Measurements from ENCODE around the gene PRKCA. TPM values are rescaled to one million over a fixed set of nuclear protein-coding genes. Genes with fewer than 3 reads are reported as not detected.

The PRKCA gene
- total and polyA plus RNA-seq, 4 donors, result 3.0 to 14.1 (median 5.4) TPM

- WGBS, result 92% methylated on average over 4 of the region's 4 CpGs
- Histone ChIP-seq H3K36me3 (ENCODE audit: control insufficient read depth in 4 of 4, insufficient read depth in 3 of 4, low read depth in 1 of 4, low read length in 3 of 4) (no peaks in the 10 kb centered on the region), H3K27ac (ENCODE audit: low read depth in 1 of 2, low read length in 2 of 2) (no peak overlapping the region), H3K9me3 (ENCODE audit: control insufficient read depth in 4 of 4, low read length in 3 of 4) (no peaks in the 10 kb centered on the region), H3K4me1 (ENCODE audit: control insufficient read depth in 4 of 4, insufficient read depth in 4 of 4, low read length in 3 of 4) (no peaks in the 10 kb centered on the region), H3K27me3 (ENCODE audit: control insufficient read depth in 4 of 4, insufficient read depth in 4 of 4, low read length in 3 of 4) (no peaks in the 10 kb centered on the region), H3K9ac (ENCODE audit: low read depth in 1 of 2, low read length in 2 of 2) (no peak overlapping the region), H3K4me3 (ENCODE audit: low read depth in 1 of 3, low read length in 3 of 3) (no peak overlapping the region)
- no peak for TF ChIP-seq FOXA1 (IDR thresholded peaks at IDR 0.05)
- TF ChIP-seq RXRA (IDR thresholded peaks at IDR 0.05), result no peak
- no peak for TF ChIP-seq MAX (IDR thresholded peaks at IDR 0.05)
- no peak for TF ChIP-seq GABPA (IDR thresholded peaks at IDR 0.05 in 1 of 2, conservative IDR thresholded peaks at IDR 0.05 in 1 of 2)
- no peak for TF ChIP-seq YY1 (IDR thresholded peaks at IDR 0.05)
- TF ChIP-seq REST (IDR thresholded peaks at IDR 0.05), result no peak
- TF ChIP-seq, protein P1, sequence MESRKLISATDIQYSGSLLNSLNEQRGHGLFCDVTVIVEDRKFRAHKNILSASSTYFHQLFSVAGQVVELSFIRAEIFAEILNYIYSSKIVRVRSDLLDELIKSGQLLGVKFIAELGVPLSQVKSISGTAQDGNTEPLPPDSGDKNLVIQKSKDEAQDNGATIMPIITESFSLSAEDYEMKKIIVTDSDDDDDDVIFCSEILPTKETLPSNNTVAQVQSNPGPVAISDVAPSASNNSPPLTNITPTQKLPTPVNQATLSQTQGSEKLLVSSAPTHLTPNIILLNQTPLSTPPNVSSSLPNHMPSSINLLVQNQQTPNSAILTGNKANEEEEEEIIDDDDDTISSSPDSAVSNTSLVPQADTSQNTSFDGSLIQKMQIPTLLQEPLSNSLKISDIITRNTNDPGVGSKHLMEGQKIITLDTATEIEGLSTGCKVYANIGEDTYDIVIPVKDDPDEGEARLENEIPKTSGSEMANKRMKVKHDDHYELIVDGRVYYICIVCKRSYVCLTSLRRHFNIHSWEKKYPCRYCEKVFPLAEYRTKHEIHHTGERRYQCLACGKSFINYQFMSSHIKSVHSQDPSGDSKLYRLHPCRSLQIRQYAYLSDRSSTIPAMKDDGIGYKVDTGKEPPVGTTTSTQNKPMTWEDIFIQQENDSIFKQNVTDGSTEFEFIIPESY (IDR thresholded peaks at IDR 0.05), result no peak
- TF ChIP-seq, protein P2, sequence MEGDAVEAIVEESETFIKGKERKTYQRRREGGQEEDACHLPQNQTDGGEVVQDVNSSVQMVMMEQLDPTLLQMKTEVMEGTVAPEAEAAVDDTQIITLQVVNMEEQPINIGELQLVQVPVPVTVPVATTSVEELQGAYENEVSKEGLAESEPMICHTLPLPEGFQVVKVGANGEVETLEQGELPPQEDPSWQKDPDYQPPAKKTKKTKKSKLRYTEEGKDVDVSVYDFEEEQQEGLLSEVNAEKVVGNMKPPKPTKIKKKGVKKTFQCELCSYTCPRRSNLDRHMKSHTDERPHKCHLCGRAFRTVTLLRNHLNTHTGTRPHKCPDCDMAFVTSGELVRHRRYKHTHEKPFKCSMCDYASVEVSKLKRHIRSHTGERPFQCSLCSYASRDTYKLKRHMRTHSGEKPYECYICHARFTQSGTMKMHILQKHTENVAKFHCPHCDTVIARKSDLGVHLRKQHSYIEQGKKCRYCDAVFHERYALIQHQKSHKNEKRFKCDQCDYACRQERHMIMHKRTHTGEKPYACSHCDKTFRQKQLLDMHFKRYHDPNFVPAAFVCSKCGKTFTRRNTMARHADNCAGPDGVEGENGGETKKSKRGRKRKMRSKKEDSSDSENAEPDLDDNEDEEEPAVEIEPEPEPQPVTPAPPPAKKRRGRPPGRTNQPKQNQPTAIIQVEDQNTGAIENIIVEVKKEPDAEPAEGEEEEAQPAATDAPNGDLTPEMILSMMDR (IDR thresholded peaks at IDR 0.05; ENCODE audit: low read depth, low read length, missing input control), result no peak
- no peak for TF ChIP-seq TAF1 (conservative IDR thresholded peaks at IDR 0.05)
- TF ChIP-seq RAD21 (IDR thresholded peaks at IDR 0.05), result no peak
- no peak for DNase-seq (ENCODE audit: low spot score)
These were observed 333.7 kb downstream of the PRKCA start for GRCh38 chr17:66636111-66636510.

DNA sequence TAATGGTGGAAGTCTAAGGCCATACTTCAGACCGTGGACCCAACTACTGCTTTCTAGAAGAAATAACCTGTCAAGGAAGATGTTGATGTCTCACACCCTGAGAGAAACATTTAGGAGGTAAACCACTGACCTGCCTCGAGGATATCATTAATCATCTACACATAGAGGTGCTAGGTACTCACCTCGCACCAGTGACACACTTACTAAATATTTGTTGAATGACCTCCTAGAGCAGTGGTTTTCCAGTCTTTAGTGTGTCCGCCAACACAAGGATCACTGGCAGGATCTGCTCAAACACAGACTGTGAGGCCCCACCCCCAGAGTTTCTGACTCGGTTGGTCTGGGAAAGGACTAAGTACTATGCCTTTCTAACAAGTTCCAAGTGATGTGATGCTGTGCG is 335.1 kb downstream of the PRKCA start:
- H3K27ac ChIP-seq (ENCODE audit: low read depth in 1 of 2, low read length in 2 of 2), result no peak overlapping the region
- no peak overlapping the region for H3K9ac ChIP-seq (ENCODE audit: low read depth in 1 of 2, low read length in 2 of 2)
- WGBS, result 93% methylated on average over 6 of the region's 6 CpGs
- no peak for DNase-seq (ENCODE audit: low spot score)
- no peaks in the 10 kb centered on the region for H3K4me1 ChIP-seq (ENCODE audit: control insufficient read depth in 4 of 4, insufficient read depth in 4 of 4, low read length in 3 of 4)
- no peak for TF ChIP-seq REST (IDR thresholded peaks at IDR 0.05)
- no peak for TF ChIP-seq TAF1 (conservative IDR thresholded peaks at IDR 0.05)
- no peak for TF ChIP-seq MAX (IDR thresholded peaks at IDR 0.05)
- TF ChIP-seq SP1 (IDR thresholded peaks at IDR 0.05), result no peak
- TF ChIP-seq, protein P2 (IDR thresholded peaks at IDR 0.05; ENCODE audit: low read depth, low read length, missing input control), result no peak
- TF ChIP-seq, protein P3, sequence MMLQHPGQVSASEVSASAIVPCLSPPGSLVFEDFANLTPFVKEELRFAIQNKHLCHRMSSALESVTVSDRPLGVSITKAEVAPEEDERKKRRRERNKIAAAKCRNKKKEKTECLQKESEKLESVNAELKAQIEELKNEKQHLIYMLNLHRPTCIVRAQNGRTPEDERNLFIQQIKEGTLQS (IDR thresholded peaks at IDR 0.05), result no peak
- TF ChIP-seq GABPA (IDR thresholded peaks at IDR 0.05 in 1 of 2, conservative IDR thresholded peaks at IDR 0.05 in 1 of 2), result no peak
- no peak for TF ChIP-seq RAD21 (IDR thresholded peaks at IDR 0.05)
- TF ChIP-seq, protein P1 (IDR thresholded peaks at IDR 0.05), result no peak
- TF ChIP-seq EGR1 (IDR thresholded peaks at IDR 0.05; ENCODE audit: low read depth in 2 of 2), result no peak
- no peak for TF ChIP-seq RXRA (IDR thresholded peaks at IDR 0.05)
- no peak overlapping the region for H3K4me3 ChIP-seq (ENCODE audit: low read depth in 1 of 3, low read length in 3 of 3)
- H3K27me3 ChIP-seq (ENCODE audit: control insufficient read depth in 4 of 4, insufficient read depth in 4 of 4, low read length in 3 of 4), result no peaks in the 10 kb centered on the region
- no peaks in the 10 kb centered on the region for H3K9me3 ChIP-seq (ENCODE audit: control insufficient read depth in 4 of 4, low read length in 3 of 4)
- H3K36me3 ChIP-seq (ENCODE audit: control insufficient read depth in 4 of 4, insufficient read depth in 3 of 4, low read depth in 1 of 4, low read length in 3 of 4), result peaks cover 0 to 4% (median 0%) of the 10 kb centered on the region in 4 donors

All from liver (tissue), 9 donors.